ENCODE data around the gene ESRRG.

ESRRG gene

GRCh38 chr1:216723274-216723780 is at the start of gene ESRRG:
Gene ESRRG (minus strand): TSS chr1:216723429. CDS start chr1:216723299, 130 bp downstream.
- Mint-ChIP-seq H3K27ac (no peak within 1 kb of the TSS), H3K27me3 (ENCODE audit: low read depth) (peaks cover 25% of the 10 kb centered on the region), H3K4me3 (no peak within 1 kb of the TSS), H3K36me3 (ENCODE audit: low read depth) (no peaks in the 10 kb centered on the region), H3K9me3 (no peaks in the 10 kb centered on the region), H3K4me1 (ENCODE audit: low read depth) (no peaks in the 10 kb centered on the region)

DNA sequence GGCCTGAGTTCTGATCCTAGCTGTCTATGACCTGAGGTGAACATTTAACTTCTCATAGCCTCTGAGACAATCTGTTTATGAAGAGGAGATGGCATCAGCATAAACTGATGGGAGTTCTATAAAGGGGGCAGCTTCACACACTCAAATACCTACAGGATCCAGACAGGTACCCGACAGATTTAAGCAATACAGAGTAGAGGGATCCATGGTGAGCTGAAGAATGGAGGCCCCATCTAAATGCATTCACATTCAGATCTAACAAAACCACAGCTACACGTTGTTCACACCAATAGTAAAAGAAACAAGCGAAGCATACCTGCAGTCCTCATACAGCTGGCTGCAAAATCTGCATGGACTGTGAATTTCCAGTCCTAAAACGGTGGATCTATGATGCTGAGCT is 48.7 kb upstream of the ESRRG start:
- Mint-ChIP-seq H3K4me1 (ENCODE audit: low read depth) (no peaks in the 10 kb centered on the region), H3K27me3 (ENCODE audit: low read depth) (no peaks in the 10 kb centered on the region), H3K4me3 (no peak overlapping the region), H3K27ac (no peak overlapping the region), H3K36me3 (ENCODE audit: low read depth) (no peaks in the 10 kb centered on the region), H3K9me3 (no peaks in the 10 kb centered on the region)

DNA sequence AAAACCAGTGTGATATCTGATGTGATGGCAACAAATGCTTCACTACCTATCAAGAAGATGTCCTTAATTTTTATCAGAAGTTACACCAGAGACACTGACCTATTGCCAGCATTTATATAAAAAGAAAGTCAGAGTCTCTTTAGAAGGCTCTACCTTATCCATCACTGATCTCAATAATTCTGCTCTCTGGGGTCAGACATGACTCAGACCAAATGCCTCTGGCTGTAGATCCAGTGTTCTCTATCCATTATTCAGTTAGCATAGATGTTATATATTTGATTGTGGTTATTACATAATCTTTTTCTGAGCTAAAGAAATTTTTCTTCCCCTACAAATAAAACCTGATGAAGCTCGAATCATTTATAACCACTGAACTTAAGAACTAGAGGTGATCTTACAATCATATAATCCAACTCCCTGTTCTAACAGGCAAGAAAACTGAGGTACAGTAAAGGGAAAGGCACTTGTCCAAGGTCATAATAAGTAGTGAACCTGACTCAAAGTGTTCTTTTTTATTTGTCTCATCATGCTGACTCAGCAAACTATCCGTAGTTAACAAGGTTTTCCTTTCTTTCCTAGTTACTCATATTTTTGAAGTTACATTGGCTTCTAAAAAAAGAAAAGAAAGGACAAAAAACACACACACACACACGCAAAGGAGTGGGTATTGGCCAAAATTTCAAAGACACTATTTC is 43.6 kb upstream of the ESRRG start:
- no peaks in the 10 kb centered on the region for H3K9me3 Mint-ChIP-seq
- H3K27ac Mint-ChIP-seq, result no peak overlapping the region
- no peaks in the 10 kb centered on the region for H3K27me3 Mint-ChIP-seq (ENCODE audit: low read depth)
- H3K4me3 Mint-ChIP-seq, result no peak overlapping the region
- H3K4me1 Mint-ChIP-seq (ENCODE audit: low read depth), result no peaks in the 10 kb centered on the region
- H3K36me3 Mint-ChIP-seq (ENCODE audit: low read depth), result no peaks in the 10 kb centered on the region

DNA sequence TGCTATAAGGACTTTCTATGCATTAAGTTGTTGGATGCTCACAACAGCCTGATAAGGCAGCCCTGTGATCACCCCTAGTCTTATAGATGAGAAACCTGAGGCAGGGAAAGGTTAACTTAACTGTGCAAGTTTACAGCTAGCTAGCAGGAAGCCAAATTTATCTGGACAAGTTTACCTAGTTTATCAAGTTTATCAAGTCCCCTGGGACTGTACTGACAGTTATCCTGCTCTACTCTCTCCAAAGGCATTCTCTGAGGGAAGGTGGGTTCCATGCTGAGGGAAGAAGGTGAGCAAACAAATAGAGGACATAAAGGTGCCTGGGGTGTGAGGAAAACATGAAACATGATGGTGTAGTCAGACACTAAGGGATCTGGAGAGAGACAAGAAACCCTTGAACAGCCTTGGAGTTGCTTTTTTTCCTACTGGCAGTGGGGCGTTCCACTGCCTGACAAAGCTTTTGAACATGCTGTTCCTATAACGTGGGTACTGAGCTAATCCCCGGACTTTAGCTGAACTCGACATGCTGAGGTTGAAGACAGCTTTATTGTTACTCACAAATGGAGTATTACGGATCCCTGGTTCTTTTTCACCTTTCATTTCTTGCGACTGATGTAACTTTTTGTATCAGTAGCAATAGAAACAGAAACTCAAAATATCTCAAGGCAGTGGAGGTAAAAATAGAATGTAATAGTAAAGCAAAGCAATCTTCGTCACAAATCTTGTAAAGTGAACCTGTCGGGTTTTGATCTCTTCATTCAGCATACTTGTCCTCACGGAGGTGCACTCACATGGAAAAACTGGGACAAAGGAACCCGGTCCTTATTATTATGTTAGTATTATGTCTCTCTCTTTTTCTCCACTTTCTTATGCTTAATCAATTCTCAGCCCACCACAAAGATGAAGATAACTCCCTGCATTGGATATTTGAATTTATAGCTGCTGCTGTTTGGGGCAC is 42.4 kb upstream of the ESRRG start:
- H3K4me1 Mint-ChIP-seq (ENCODE audit: low read depth), result no peaks in the 10 kb centered on the region
- H3K36me3 Mint-ChIP-seq (ENCODE audit: low read depth), result no peaks in the 10 kb centered on the region
- no peaks in the 10 kb centered on the region for H3K9me3 Mint-ChIP-seq
- H3K27ac Mint-ChIP-seq, result no peak overlapping the region
- no peaks in the 10 kb centered on the region for H3K27me3 Mint-ChIP-seq (ENCODE audit: low read depth)
- H3K4me3 Mint-ChIP-seq, result no peak overlapping the region

DNA sequence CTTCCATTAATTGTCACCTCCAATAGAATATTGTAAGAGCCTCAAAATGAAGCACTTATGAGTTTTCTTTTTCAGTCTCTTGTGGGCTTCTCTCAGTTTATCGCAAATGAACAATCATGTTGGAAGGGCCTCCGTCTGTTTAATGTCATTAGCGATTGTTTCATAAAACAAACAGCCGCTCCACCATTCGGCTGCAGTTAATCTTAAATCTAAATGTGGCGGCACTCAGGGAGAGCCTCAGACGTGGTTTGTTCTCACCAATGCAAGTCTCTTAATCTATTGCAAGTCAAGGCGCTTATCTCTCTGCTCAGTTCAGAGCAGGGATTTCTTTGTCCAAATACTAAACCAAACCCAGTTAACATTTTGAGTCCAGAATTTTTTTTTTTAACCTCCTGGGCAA is 34.9 kb upstream of the ESRRG start:
- Mint-ChIP-seq H3K27ac (no peak overlapping the region), H3K27me3 (ENCODE audit: low read depth) (no peaks in the 10 kb centered on the region), H3K36me3 (ENCODE audit: low read depth) (no peaks in the 10 kb centered on the region), H3K4me3 (no peak overlapping the region), H3K9me3 (no peaks in the 10 kb centered on the region), H3K4me1 (ENCODE audit: low read depth) (no peaks in the 10 kb centered on the region)

GRCh38 chr1:216757110-216757509 is 33.9 kb upstream of the ESRRG start:
- Mint-ChIP-seq H3K4me1 (ENCODE audit: low read depth) (no peaks in the 10 kb centered on the region), H3K9me3 (no peaks in the 10 kb centered on the region), H3K27me3 (ENCODE audit: low read depth) (no peaks in the 10 kb centered on the region), H3K4me3 (no peak overlapping the region), H3K36me3 (ENCODE audit: low read depth) (no peaks in the 10 kb centered on the region), H3K27ac (no peak overlapping the region)

DNA sequence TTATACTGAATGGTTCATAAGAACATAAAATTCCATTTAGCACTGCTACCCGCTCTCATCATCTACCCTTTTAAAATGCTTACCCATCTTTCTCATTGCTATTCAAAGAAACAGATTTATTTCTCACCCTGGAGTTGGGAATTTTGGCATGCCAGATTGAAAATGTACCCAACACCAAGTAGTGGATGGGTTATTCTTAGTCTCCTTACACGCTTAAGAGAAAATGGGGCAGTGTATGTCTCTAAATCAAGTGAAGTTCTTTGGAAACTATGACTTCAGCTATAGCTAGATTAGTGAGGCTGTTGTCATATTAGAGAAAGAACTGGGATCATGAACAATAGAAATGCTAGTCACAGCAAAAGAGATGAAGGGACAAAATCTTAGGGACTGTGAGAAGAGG is 27.7 kb upstream of the ESRRG start:
- Mint-ChIP-seq H3K36me3 (ENCODE audit: low read depth) (no peaks in the 10 kb centered on the region), H3K9me3 (no peaks in the 10 kb centered on the region), H3K4me1 (ENCODE audit: low read depth) (no peaks in the 10 kb centered on the region), H3K27me3 (ENCODE audit: low read depth) (no peaks in the 10 kb centered on the region), H3K4me3 (no peak overlapping the region), H3K27ac (no peak overlapping the region)

- no peak overlapping the region for H3K27ac Mint-ChIP-seq
- no peaks in the 10 kb centered on the region for H3K4me1 Mint-ChIP-seq (ENCODE audit: low read depth)
- H3K36me3 Mint-ChIP-seq (ENCODE audit: low read depth), result no peaks in the 10 kb centered on the region
- no peaks in the 10 kb centered on the region for H3K9me3 Mint-ChIP-seq
- no peaks in the 10 kb centered on the region for H3K27me3 Mint-ChIP-seq (ENCODE audit: low read depth)
- no peak overlapping the region for H3K4me3 Mint-ChIP-seq
Measured at GRCh38 chr1:216750031-216750627, 26.9 kb upstream of the ESRRG start.

DNA sequence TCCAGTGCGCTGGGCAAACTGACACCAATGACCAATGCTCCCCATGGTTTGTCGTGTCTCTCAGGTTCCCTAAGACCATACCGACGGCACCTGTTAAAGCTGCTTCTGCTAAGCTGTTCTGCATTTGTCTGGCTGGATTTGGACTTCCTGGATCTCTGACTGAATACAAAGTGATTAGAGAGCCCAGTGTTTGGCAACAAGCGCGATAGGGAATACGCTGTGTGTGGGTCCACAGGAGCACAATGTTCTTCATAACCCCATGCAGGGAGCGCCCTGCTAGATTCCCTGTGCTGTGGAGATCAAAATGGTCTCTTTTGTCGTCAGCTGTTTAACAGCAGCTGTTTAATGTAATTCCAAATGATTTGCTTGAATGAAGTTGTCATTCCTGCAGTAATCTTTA is 26.0 kb upstream of the ESRRG start:
- no peaks in the 10 kb centered on the region for H3K36me3 Mint-ChIP-seq (ENCODE audit: low read depth)

GRCh38 chr1:216742625-216743024 is 19.4 kb upstream of the ESRRG start:
- no peak overlapping the region for H3K4me3 Mint-ChIP-seq
- no peaks in the 10 kb centered on the region for H3K36me3 Mint-ChIP-seq (ENCODE audit: low read depth)
- no peaks in the 10 kb centered on the region for H3K27me3 Mint-ChIP-seq (ENCODE audit: low read depth)
- no peak overlapping the region for H3K27ac Mint-ChIP-seq
- no peaks in the 10 kb centered on the region for H3K4me1 Mint-ChIP-seq (ENCODE audit: low read depth)
- no peaks in the 10 kb centered on the region for H3K9me3 Mint-ChIP-seq

More for the DNA sequence above, 26.0 kb upstream of the ESRRG start:
- Mint-ChIP-seq H3K9me3 (no peaks in the 10 kb centered on the region), H3K27me3 (ENCODE audit: low read depth) (no peaks in the 10 kb centered on the region), H3K4me1 (ENCODE audit: low read depth) (no peaks in the 10 kb centered on the region), H3K4me3 (no peak overlapping the region), H3K27ac (no peak overlapping the region)

- Mint-ChIP-seq H3K4me3 (no peak overlapping the region), H3K4me1 (ENCODE audit: low read depth) (no peaks in the 10 kb centered on the region), H3K36me3 (ENCODE audit: low read depth) (no peaks in the 10 kb centered on the region), H3K27ac (no peak overlapping the region), H3K9me3 (no peaks in the 10 kb centered on the region), H3K27me3 (ENCODE audit: low read depth) (no peaks in the 10 kb centered on the region)
Measured at GRCh38 chr1:216740331-216740730, 17.1 kb upstream of the ESRRG start.

DNA sequence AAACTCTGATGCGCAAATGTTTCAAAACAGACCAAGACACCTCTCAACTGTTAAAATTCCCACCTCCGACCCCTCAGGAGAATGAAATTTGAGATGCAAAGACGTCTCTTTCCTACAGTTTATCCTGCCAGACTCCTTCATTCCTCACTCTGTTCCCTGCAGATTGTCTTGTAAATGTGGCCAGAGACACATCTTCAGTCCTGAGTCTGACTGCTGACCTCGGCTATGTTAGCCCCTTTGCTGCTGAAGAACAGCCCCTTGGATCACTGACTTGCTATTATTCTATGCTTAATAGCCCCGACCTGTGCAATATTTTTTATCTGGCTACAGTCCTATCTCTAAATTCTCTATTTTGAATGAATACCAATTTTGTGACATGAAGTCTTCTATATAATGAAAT is 16.6 kb upstream of the ESRRG start:
- H3K9me3 Mint-ChIP-seq, result no peaks in the 10 kb centered on the region
- no peaks in the 10 kb centered on the region for H3K27me3 Mint-ChIP-seq (ENCODE audit: low read depth)
- no peaks in the 10 kb centered on the region for H3K36me3 Mint-ChIP-seq (ENCODE audit: low read depth)
- H3K27ac Mint-ChIP-seq, result no peak overlapping the region
- no peak overlapping the region for H3K4me3 Mint-ChIP-seq
- H3K4me1 Mint-ChIP-seq (ENCODE audit: low read depth), result no peaks in the 10 kb centered on the region

DNA sequence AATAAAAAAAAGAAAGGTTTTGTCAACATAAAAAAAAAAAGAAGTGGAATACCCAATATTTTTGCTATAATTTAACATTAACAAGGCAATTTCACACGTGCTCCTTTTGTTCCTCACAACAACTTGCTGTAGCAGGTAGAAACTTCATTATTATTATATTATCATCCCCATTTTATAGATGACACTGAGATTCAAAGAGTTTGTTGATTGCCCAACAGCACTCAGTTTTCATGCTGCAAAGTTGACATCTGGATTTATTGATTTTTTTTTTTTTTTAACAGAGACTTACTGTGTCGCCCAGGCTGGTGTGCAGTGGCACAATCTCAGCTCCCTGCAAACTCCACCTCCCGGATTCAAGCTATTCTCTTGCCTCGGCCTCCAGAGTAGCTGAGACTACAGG is 8.9 kb upstream of the ESRRG start:
- Mint-ChIP-seq H3K27ac (no peak overlapping the region), H3K9me3 (no peaks in the 10 kb centered on the region), H3K27me3 (ENCODE audit: low read depth) (no peaks in the 10 kb centered on the region)

DNA sequence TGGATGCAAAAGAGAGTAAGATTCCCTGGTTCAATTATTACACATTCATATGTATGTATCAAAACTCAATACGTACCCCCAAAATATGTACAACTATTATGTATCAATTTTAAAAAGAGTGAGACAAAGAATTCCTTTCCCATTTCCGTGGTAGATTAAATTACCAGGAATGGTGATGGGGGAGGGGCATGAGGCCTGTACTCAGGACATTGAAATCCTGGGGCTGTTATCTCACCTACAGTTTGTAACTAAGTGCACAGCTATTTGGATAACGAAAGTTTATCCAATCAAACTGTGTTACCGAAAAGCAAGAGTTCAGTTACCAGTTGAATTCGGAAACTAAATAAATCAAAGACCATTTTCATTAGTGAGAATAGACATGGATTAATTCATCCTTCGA is 8.3 kb upstream of the ESRRG start:
- Mint-ChIP-seq H3K36me3 (ENCODE audit: low read depth) (no peaks in the 10 kb centered on the region), H3K4me1 (ENCODE audit: low read depth) (no peaks in the 10 kb centered on the region), H3K9me3 (no peaks in the 10 kb centered on the region), H3K27me3 (ENCODE audit: low read depth) (no peaks in the 10 kb centered on the region), H3K4me3 (no peak overlapping the region), H3K27ac (no peak overlapping the region)

More for the DNA sequence above, 8.9 kb upstream of the ESRRG start:
- no peaks in the 10 kb centered on the region for H3K4me1 Mint-ChIP-seq (ENCODE audit: low read depth)
- no peak overlapping the region for H3K4me3 Mint-ChIP-seq
- no peaks in the 10 kb centered on the region for H3K36me3 Mint-ChIP-seq (ENCODE audit: low read depth)
